HFF-Myc (cell line): Measurements from ENCODE around the gene TMEM62.
A peak's percentile ranks its signal among the peaks of the same experiment; 100 is the strongest.

Source experiments
- DNase-seq: peaks from one replicate; pipeline ENCODE4 v3.0.0-alpha.2; 2011; ENCODE audit warnings: low read depth; ENCODE audit errors: extremely low read depth
- H3K4me3 ChIP-seq: replicated peaks from 2 replicates; pipeline ENCODE4 v1.5.1; 2011; ENCODE audit warnings: low read depth, mild to moderate bottlenecking, control low read depth, low read length
- TF ChIP-seq, protein P1 (sequence below): IDR thresholded peaks from 2 replicates; pipeline ENCODE4 v1.5.1; 2012; ENCODE audit warnings: mild to moderate bottlenecking, low read depth, low read length, control low read depth; ENCODE audit errors: missing control alignments

Gene TMEM62

DNA sequence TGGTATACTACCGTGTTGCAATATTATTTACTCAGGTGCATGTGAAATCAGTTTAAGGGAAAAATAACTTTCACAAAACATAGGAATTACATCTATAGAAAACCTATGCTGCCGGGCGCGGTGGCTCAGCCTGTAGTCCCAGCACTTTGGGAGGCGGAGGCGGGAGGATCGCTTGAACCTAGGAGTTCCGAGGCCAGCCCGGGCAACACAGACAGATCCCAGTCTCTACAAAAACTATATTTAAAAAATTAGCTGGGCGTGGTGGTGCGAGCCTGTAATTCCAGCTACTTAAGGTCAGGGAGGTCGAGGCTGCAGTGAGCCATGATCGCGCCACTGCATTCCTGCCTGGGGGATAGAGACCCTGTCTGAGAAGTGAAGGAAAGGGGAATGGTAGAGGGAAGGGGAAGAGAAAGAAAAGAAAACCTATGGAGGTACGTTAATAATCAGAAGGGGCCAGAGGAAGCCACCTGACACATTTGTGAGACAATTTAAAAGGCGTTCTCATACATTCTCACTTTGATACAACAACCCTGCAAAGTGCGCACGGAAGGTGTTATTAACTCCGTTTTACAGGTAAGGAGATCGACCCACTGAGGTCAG lies 456 bp upstream of the TMEM62 start:
- TF ChIP-seq, protein P1, sequence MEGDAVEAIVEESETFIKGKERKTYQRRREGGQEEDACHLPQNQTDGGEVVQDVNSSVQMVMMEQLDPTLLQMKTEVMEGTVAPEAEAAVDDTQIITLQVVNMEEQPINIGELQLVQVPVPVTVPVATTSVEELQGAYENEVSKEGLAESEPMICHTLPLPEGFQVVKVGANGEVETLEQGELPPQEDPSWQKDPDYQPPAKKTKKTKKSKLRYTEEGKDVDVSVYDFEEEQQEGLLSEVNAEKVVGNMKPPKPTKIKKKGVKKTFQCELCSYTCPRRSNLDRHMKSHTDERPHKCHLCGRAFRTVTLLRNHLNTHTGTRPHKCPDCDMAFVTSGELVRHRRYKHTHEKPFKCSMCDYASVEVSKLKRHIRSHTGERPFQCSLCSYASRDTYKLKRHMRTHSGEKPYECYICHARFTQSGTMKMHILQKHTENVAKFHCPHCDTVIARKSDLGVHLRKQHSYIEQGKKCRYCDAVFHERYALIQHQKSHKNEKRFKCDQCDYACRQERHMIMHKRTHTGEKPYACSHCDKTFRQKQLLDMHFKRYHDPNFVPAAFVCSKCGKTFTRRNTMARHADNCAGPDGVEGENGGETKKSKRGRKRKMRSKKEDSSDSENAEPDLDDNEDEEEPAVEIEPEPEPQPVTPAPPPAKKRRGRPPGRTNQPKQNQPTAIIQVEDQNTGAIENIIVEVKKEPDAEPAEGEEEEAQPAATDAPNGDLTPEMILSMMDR = no peak
- no peak for DNase-seq
- peak overlapping the region; percentile 71 for H3K4me3 ChIP-seq

GRCh38 chr15:43134157-43134635 lies 810 bp downstream of the TMEM62 start:
- TF ChIP-seq, protein P1 = no peak
- H3K4me3 ChIP-seq = peak overlapping the region; percentile 71

DNA sequence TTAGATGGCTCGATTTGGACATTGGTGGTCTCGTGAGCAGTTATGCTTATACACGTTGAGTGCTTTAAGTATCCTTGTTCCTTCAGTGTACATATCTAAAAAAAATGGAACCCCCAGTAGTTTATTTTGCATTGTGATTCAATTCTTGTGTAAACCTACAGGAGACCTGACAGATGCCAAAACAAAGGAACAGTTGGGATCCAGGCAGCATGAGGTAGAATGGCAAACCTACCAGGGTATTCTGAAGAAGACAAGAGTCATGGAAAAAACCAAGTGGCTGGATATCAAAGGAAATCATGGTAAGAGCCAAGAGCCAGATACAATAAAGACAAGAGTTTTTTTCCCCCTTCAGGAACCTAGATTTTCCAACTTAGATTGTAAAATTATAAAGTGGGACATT lies 2.0 kb downstream of the TMEM62 start:
- TF ChIP-seq, protein P1 = no peak
- H3K4me3 ChIP-seq = no peak overlapping the region

More at GRCh38 chr15:43134157-43134635, 810 bp downstream of the TMEM62 start:
- no peak for DNase-seq

DNA sequence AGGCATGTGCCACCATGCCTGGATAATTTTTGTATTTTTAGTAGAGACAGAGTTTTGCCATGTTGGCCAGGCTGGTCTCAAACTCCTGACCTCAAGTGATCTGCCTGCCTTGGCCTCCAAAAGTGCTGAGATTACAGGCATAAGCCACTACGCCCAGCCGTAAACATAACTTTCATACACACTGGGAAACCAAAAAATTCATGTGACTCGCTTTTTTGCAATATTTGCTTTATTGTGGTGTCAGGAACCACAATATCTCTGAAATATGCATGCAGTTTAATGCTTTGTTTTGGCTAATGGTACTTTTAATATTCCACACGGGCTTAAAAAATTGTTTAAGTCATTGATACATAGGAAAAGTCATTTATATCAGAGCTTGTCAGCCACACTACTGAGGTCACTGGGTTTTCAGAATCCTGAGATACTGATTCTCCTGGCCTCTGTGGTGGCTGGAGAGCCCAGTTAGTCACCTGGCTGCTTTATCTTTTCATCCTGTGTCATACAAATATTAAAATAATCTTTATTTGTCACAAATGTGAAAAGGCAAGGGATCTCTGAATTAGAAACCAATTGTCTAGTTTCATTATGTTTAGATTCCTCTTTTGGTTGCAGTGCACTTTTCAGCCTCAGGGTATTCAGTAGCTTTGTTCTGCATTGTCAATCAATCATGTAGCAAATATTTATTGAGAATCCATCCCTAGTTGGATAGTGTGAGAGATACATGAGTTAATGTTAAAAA lies 10.0 kb downstream of the TMEM62 start:
- H3K4me3 ChIP-seq = no peak overlapping the region
- DNase-seq = no peak
- TF ChIP-seq, protein P1 = no peak

More for the DNA sequence above, 2.0 kb downstream of the TMEM62 start:
- DNase-seq = no peak

GRCh38 chr15:43144512-43144911 lies 11.1 kb downstream of the TMEM62 start:
- TF ChIP-seq, protein P1 = no peak
- no peak overlapping the region for H3K4me3 ChIP-seq
- DNase-seq = no peak

DNA sequence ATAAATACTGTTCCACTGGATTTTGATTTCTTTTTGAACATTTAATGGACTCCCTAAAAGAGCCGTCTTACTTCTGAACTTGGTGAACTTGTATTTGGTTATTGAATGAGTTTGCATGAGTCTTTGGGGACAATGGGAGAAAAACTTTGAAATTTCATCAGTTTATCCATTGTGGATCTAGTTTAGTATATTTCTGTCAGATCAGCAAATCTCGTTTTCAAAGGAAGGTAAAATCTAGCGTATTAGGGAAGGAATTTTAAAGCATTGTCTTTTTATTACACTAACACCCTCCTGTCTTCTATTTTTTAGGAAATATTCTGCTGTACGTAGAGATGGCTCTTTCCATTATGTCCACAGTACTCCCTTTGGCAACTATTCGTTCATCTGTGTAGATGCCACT lies 12.8 kb downstream of the TMEM62 start:
- DNase-seq = no peak
- TF ChIP-seq, protein P1 = no peak
- H3K4me3 ChIP-seq = no peak overlapping the region
